C1 segment of cervical spinal cord (tissue), 14 donors: ENCODE results near the gene TOX3.

ENCODE experiments used
- DNase-seq, 14 donors: peaks; one replicate each; lab custom pipeline; 2025; lab: John Stamatoyannopoulos, UW

The TOX3 gene

GRCh38 chr16:52494145-52494544 lies 52.8 kb downstream of the TOX3 start:
- DNase-seq, result no peak

GRCh38 chr16:52492789-52493357 lies 54.1 kb downstream of the TOX3 start:
- no peak for DNase-seq

DNA sequence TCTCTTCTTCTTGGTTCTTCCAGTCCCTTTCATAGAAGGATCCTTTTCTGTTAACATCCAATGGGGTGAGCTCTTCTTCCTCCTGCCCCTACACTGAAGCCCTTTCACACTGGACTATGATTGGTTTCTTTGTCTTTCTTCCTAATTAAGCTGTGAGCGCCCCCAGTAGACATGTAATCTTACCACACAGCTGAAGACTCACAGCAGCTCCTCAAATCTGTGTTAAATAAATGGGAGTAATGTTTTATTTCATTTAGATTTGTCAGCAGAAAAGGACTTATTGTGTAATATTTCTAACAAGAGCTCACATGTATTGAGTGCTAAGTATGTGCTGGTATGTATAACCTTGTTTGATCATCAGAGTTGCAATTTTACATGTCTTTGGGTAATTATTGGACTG lies 55.7 kb downstream of the TOX3 start:
- peak in 1 of 14 donors; percentile 9 for DNase-seq

GRCh38 chr16:52489894-52490293 lies 57.0 kb downstream of the TOX3 start:
- DNase-seq, result no peak

GRCh38 chr16:52488837-52489289 lies 58.1 kb downstream of the TOX3 start:
- DNase-seq, result no peak

DNA sequence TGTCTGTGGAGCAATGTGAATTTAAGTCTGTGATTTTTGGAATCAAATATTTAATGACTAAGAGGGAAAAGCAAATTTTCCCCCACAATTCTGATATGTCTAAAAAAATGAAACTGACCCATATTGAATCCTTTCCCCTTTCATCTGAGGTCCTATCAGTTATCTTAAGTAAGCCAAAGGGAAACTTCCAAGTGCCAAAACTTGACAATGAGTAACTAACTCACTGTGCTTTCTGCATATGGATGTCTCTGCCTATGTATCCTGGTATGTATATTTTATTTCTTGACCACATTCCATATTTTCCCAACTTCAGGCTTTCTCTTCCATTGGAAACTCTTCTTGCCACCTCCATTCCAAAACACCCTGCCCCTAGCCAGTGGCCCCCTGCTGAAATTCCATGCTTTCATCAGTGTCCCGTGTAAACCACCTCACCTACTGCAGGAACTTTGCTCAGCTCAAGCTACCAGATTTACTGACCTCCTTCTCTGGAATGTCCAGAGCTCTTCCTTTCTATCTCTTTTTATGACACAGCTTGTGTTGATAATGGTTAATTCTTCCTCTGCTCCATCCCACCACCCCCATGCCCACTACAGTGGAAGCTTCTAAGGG lies 59.0 kb downstream of the TOX3 start:
- no peak for DNase-seq

DNA sequence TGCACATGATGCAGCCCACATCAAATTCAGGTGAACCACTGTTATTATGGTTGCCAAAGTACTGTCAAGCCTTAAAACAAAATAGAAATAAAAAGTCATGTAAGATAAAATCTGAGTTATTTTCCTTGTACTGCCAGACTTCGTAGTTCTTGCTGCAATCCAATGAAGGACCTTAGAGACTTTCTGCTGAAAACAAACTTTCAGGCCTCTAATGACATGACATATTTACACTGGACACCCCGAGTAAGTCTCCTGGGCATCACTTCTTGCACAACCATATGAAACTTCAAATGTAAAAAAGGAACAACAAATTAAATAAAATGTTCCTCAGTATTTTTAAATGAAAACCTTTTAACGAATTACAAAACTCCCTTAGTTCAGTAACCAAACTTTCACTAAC lies 66.7 kb downstream of the TOX3 start:
- no peak for DNase-seq

DNA sequence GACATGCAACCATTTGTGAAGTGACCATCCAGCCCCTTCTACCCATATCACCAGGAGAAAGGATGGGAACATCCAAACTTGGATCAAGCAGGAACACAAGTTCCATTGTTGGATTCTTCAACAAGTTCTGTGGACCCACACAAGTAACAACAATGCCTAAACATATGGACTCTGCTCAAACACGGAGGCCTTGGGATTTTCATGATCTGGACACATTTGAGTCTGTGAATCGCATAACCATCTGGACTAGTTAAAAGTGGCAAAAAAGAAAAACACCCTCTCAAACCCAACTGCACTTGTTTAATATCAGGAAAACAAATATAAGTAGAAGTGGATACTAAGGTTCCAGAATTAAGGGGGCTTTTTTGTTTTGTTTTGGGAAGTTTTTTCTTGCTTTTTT lies 70.8 kb downstream of the TOX3 start:
- DNase-seq, result no peak

GRCh38 chr16:52474679-52475078 lies 72.3 kb downstream of the TOX3 start:
- no peak for DNase-seq

GRCh38 chr16:52473096-52473495 lies 73.8 kb downstream of the TOX3 start:
- no peak for DNase-seq

DNA sequence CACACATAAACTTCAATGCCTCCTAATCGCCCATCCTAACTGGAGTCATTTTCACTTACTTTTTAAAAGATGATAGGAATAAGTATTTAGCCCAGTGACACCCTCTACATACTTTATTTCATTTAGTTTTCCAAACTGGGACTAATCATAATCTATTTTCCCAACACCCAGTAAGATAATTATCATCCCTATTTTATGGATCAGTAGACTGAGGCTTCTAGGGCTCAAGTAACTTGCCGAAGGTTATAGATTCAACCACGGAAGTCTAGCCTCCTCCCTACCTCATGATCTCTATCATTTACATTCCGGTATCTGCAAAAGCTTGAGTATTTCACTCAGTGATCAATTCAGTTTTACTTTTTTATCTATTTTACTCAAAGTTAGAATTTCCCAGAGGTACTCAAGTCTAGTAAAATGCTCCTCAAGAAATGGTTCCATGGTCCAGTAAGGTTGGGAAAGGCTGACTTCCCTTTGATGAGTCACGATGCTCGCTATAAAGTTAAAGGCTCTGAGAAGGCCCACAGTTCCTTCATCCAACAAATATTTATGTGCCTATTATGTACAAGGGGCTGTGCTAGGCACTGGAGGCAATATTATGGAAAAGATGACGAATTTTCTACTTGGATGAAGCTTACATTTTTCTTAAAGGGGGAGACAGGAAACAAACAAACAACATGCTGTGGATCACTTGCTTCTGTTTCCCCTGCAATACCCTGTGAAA lies 75.1 kb downstream of the TOX3 start:
- DNase-seq, result no peak

- no peak for DNase-seq
Observed at GRCh38 chr16:52470585-52470984, 76.4 kb downstream of the TOX3 start.

DNA sequence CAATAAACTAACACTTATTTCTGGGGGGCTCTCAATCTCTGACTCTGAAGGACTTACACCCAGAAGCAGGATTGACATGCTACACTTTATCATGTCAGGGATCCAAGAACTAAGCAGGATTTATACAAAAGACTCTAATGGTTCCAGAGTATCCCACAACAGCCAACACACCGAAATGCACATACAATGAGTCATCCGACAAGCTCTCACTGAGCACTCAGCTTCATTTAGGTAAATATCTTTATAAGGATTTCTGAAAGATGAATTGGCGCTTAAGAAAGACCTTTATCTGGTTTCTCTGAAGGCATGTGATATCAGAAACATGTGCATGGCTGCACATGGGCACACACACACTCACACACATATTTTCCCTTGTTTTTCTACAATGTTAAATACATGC lies 77.2 kb downstream of the TOX3 start:
- DNase-seq, result no peak

- DNase-seq, result no peak
Observed at GRCh38 chr16:52469091-52469490, 77.9 kb downstream of the TOX3 start.

DNA sequence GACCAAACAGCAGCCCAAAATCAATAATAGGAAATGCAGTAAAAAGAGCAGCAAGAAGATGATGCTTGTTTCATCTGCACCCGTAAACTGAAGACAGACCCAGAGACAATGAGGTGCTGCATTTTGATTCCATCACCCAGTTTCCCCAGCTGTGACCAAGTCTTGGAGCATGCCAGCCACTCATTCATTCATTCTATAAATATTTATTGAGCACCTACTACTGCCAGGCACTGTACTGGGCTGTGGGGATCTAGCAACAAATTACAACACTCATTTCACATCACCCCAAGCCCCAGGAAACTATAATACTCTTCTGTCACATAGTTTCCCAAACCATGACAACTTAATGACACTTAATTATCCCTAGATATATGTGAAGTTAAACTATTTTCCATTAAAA lies 79.2 kb downstream of the TOX3 start:
- no peak for DNase-seq

DNA sequence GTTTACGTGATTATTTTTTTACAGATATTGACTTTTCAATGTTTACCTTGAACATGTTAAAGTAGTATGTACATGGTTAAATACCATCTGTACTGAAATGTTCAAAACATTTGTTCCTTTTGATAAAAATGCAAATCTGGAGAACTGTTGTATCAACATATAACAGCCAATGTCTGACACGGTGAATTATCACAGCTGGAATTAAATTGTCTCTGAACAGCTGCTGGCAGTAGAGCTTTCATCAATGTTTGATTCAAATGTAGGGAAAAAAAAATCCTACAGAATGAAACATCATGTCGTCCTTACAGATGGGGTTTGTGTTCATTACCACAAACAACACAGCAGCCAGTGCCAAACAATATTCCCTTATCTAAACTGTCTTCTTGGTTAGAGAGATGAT lies 79.9 kb downstream of the TOX3 start:
- DNase-seq, result no peak

DNA sequence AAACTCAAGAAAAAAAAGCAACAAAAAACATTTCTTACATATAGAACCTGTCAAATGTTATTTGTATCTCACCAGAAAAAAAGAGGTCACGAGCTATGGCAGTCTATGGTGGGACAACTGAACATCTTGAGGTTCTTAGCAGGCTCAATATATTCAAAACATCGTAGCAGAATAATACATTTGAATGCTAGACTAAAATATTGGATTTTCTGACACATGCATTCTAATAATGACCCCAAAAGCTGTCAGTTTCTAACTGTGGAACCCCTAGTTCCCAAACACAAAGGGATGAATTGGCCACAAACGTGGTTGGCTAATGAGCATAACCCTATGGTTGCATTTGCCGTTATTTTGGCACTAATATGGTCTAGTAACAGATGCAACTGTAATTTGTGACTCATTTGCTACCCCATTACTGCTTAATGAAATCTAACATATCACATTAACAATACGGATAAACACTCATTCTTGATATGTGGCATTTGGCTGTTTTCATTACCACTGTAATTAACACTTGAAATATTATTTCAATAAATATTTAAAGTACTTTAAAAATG lies 81.2 kb downstream of the TOX3 start:
- DNase-seq, result no peak

- no peak for DNase-seq
Observed at GRCh38 chr16:52463904-52464303, 83.0 kb downstream of the TOX3 start.

DNA sequence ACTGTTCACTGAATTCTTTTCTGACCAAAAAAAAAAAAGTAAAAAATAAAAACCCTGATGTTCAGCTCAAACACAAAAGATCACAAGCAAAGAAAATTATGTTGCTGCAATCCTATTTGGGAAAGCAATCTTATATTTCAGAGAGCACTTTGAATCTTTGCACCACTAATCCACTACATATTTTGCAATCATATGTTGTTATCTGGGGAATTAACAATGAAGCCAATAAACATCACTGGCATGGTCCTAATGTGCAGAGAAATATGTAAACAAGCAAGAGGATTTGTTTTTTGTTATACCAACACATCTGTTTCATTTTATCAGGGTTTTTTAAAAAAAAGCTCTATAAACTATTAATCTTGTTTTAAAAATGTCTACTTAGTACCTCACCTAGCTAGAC lies 84.1 kb downstream of the TOX3 start:
- DNase-seq, result no peak

- no peak for DNase-seq
Observed at GRCh38 chr16:52460639-52461178, 86.2 kb downstream of the TOX3 start.

GRCh38 chr16:52456368-52456767 lies 90.6 kb downstream of the TOX3 start:
- DNase-seq, result peak in 4 of 14 donors; percentile 2 to 14 (median 8)

- DNase-seq, result no peak
Observed at GRCh38 chr16:52455549-52456277, 91.2 kb downstream of the TOX3 start.
